Muscle layer of duodenum (tissue), 2 donors: ENCODE measurements around the gene SUGP2.
A peak's percentile ranks its signal among the peaks of the same experiment; 100 is the strongest.

Experiments used
- H3K27ac ChIP-seq: one replicate; pipeline ENCODE4 v1.7.0; 2013; ENCODE audit warnings: mild to moderate bottlenecking, low read length
- H3K27me3 ChIP-seq: one replicate; pipeline ENCODE4 v1.7.0; 2013; ENCODE audit warnings: low read depth, mild to moderate bottlenecking, control low read depth, low read length
- H3K36me3 ChIP-seq, 2 donors: one replicate each; pipeline ENCODE4 v1.7.0; 2013; ENCODE audit warnings: low read length in 2 of 2, control low read depth in 1 of 2, mild to moderate bottlenecking in 1 of 2; ENCODE audit not compliant: insufficient read depth in 2 of 2, control insufficient read depth in 1 of 2
- H3K4me1 ChIP-seq, 2 donors: one replicate each; pipeline ENCODE4 v1.7.0; 2013; ENCODE audit warnings: low read length in 2 of 2, mild to moderate bottlenecking in 2 of 2, control low read depth in 1 of 2, moderate library complexity in 1 of 2; ENCODE audit not compliant: insufficient read depth in 2 of 2, control insufficient read depth in 1 of 2
- H3K4me3 ChIP-seq, 2 donors: one replicate each; pipeline ENCODE4 v1.7.0; 2013; ENCODE audit warnings: low read length in 2 of 2, low read depth in 1 of 2, mild to moderate bottlenecking in 1 of 2
- H3K9me3 ChIP-seq, 2 donors: one replicate each; pipeline ENCODE4 v1.7.0; 2013; ENCODE audit warnings: low read length in 2 of 2, control low read depth in 1 of 2, mild to moderate bottlenecking in 1 of 2; ENCODE audit not compliant: control insufficient read depth in 1 of 2
- donor health status: healthy.

SUGP2 gene

DNA sequence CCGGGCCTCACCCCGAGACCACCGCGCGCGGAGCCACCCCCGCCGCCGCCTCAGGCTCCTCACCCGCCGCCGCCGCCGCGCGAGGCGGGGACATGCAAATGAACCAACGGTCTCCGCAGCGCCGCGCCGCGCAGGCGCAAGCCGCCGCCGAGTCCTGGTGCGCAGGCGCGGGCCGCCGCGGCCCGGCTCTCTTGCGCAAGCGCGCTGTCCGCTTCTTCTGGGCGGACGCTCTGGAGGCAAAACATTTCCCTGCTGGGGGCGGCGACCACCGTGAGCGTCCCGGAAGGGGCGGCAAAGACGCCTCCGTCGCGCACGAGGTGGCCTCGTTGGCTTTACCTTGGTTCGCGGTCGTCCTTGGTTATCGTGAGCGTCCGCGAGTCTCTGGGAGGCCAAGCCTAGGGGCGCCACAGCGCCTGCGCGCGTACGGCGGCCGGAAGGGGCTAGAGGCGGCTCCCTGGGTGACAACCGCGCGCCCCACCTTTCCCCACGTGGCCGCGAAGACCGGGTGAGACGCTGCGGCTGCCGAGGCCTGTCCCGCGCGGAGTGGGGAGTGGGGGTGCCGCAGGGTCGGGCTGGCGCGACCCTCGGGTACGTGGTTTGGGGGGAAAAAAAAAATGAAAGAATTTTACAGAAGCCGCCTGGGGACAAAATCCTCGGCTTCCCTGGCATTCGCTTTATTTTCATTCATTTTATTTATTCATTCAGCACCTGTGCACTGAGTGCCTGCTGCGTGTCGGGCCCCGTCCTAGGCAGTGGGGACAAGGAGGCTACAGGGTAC, at the start of gene SUGP2, which contains the start of gene ARMC6:
Gene SUGP2, minus strand, starts transcription at position 92 of the 778 bp plus-strand sequence. CDS start 2,446 bp downstream, outside the sequence.
Gene ARMC6, plus strand, starts transcription at position 178 of the 778 bp plus-strand sequence. CDS start 607 bp downstream, outside the sequence.
- Histone ChIP-seq H3K4me3 (peak within 1 kb of the TSS; percentile 83 to 91), H3K36me3 (peaks cover 2 to 12% of the 10 kb centered on the region in 2 donors), H3K27me3 (no peaks in the 10 kb centered on the region), H3K27ac (peak within 1 kb of the TSS; percentile 58), H3K4me1 (peaks cover 0 to 20% of the 10 kb centered on the region in 2 donors), H3K9me3 (no peaks in the 10 kb centered on the region)

DNA sequence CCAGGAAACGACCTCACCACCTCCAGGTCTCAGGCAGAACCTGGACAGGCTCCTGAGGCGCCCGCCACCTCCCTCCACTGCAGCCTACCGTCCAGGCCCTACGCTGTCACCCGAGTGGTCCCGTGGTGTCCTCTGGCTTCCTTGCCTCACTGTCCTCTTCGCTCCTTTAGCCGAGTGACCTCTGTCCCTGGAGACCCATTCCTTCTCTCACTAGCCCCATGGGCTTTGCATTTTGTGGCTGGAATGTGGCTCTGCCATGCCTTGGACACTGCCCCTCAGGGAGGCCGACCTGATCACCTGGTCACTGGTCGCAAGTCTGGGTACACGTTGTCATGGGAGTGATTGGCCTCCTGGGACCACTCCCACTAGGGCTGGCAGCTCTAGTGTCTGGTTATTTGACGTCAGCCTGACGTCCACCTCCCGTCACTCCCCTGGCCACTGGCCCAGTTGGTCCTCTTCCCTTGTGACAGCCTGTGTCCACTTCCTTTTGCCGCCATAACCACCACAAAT, 48.4 kb upstream of the SUGP2 start:
- Histone ChIP-seq H3K27ac (no peak overlapping the region), H3K9me3 (no peaks in the 10 kb centered on the region), H3K36me3 (no peaks in the 10 kb centered on the region), H3K4me1 (no peaks in the 10 kb centered on the region), H3K27me3 (no peaks in the 10 kb centered on the region), H3K4me3 (no peak overlapping the region)

DNA sequence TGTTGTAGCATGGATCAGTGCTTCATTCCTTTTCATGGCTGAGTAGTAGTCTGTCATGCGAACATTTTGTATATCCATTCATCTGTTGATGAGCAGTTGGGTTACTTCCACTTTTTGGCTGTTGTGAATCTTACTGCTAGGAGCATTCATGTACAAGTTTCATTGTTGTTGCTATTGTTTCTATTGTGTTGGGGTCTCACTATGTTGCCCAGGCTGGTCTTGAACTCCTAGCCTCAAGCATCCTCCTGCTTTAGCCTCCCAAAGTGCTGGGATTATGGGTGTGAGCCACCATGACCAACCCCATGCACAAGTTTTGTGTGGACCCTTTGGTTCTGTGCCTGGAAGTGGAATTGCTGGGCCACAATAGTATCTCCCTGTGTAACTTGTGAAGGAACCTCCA, 46.3 kb upstream of the SUGP2 start:
- Histone ChIP-seq H3K9me3 (no peaks in the 10 kb centered on the region), H3K36me3 (peaks cover 0 to 4% of the 10 kb centered on the region in 2 donors), H3K4me1 (no peaks in the 10 kb centered on the region), H3K4me3 (no peak overlapping the region), H3K27me3 (no peaks in the 10 kb centered on the region), H3K27ac (no peak overlapping the region)

DNA sequence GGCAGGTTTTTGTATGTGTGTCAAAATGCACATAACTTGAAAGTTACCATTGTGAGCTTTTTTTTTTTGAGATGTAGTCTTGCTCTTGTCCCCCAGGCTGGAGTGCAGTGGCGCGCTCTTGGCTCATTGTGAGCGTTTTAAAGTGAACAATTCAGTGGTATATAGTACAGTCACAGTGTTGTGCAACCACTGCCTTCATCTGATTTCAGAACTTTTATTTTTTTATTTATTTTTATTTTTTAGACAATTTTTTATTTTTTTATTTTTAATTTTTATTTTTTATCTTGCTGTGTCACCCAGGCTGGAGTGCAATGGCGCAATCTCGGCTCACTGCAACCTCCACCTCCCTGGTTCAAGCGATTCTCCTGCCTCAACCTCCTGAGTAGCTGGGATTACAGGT, 45.5 kb upstream of the SUGP2 start:
- no peaks in the 10 kb centered on the region for H3K9me3 ChIP-seq
- no peak overlapping the region for H3K27ac ChIP-seq
- H3K4me3 ChIP-seq: no peak overlapping the region

DNA sequence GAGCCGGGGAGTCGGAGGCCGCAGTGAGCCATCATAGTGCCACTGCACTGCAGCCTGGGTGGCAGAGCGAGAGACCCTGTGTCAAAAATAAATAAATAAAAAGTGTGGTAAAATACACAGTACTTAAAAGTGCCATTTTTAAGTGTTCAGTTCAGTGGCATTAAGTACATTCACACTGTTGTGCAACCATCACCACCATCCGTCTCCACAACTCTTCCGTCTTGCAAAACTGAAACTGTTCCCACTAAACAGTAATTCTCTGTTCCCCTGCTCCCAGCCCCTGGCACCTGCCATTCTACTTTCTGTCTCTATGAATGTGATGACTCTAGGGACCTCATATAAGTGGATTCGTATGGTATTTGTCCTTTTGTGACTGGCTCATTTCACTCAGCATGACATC, 43.8 kb upstream of the SUGP2 start:
- Histone ChIP-seq H3K27ac (no peak overlapping the region), H3K4me3 (no peak overlapping the region), H3K4me1 (no peaks in the 10 kb centered on the region)

More for the DNA sequence above, 45.5 kb upstream of the SUGP2 start:
- Histone ChIP-seq H3K36me3 (peaks cover 0 to 4% of the 10 kb centered on the region in 2 donors), H3K4me1 (no peaks in the 10 kb centered on the region), H3K27me3 (no peaks in the 10 kb centered on the region)

DNA sequence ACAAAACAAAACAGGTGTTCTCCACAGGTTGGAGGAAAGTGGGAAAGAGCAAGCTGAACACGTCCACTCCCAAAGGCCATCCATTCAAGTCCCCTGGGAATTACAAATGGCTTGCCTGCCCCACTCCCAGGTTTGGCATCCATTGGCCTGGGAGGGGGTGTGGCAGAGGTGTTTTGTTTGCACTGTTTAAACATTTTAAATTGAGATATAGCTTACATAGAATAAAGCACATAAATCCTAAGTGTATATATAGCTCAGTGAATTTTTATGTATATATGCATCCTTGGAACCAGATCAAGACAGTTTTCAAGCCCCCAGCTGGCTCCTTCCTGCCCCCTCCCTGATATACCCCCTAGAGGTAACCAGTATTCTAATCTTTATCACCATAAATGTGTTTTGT, 43.2 kb upstream of the SUGP2 start:
- Histone ChIP-seq H3K4me3 (no peak overlapping the region), H3K4me1 (no peaks in the 10 kb centered on the region), H3K27ac (no peak overlapping the region), H3K27me3 (no peaks in the 10 kb centered on the region), H3K36me3 (peaks cover 0 to 4% of the 10 kb centered on the region in 2 donors), H3K9me3 (no peaks in the 10 kb centered on the region)

More for the DNA sequence above, 43.8 kb upstream of the SUGP2 start:
- peaks cover 0 to 4% of the 10 kb centered on the region in 2 donors for H3K36me3 ChIP-seq
- no peaks in the 10 kb centered on the region for H3K9me3 ChIP-seq
- H3K27me3 ChIP-seq: no peaks in the 10 kb centered on the region

DNA sequence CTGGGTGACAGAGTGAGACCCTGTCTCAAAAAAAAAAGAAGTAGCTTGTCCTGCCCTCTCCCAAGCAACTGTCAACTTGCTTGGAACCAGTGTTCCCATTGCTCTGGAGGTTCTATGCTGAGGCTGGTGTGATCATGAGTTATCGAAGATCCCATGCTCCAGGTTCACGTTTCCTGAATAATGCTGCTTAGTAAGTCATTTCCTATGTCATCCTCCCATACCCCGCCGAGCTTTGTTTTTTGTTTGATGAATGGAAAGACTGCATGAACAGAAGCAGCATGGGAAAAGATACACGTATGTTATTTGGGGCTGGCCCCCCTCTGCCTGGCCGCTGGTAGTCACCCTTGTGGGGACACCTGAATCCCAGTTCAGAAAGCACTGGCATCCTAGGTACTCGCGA, 41.8 kb upstream of the SUGP2 start:
- Histone ChIP-seq H3K27me3 (no peaks in the 10 kb centered on the region), H3K27ac (no peak overlapping the region), H3K36me3 (peaks cover 0 to 4% of the 10 kb centered on the region in 2 donors), H3K9me3 (no peaks in the 10 kb centered on the region), H3K4me3 (no peak overlapping the region), H3K4me1 (no peaks in the 10 kb centered on the region)

DNA sequence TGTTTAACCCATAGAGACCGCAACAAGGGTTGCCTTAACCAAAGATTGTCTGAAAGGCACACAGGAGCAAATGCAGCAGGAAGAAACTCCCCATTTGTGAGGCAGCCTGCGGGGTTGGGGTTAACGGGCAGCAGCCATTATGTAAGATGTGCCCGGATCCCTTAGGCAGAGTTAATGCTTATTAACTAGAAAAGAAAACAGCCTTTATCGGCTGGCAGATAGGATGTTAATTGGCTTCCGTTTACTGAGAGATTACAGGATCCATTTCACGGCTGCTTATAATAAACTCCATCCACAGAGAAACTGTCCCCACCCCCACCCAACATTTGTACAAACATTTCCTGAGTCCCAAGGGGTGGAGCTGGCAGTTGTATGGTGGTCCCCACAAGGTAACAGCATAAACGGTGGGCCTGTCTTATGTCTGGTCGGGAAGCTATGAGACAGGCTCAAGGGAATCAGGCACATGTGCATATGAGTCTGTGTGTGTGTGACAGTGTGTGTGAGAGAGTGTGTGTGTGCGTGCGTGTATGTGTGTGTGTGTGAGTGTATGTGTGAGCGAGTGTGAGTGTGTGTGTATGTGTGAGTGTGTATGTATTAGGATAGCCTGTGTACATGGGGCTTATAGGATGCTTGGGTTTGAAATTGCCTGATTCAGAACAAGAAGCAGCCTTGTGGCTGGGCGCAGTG, 41.0 kb upstream of the SUGP2 start:
- Histone ChIP-seq H3K4me3 (no peak overlapping the region), H3K9me3 (no peaks in the 10 kb centered on the region), H3K27ac (no peak overlapping the region), H3K4me1 (no peaks in the 10 kb centered on the region), H3K27me3 (no peaks in the 10 kb centered on the region), H3K36me3 (peaks cover 0 to 4% of the 10 kb centered on the region in 2 donors)

DNA sequence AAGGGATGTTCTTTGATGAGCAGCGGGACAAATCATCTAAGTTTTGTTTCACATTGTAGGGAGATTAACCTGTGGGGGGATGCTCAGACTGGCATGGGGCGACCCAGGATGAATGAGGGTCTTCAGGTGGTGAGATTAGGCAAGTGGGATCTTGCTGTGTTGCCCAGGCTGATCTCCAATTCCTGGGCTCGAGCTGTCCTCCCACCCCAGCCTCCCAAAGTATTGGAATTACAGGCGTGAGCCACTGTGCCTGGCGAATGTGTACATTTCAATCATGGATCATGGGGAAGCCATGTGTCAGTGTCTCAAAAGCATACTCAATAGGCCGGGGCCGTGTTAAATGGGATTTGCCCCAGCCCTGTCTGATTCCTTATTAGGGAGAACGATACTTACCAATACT, 38.6 kb upstream of the SUGP2 start:
- Histone ChIP-seq H3K36me3 (peaks cover 0 to 4% of the 10 kb centered on the region in 2 donors), H3K27me3 (no peaks in the 10 kb centered on the region), H3K4me1 (peaks cover 0 to 5% of the 10 kb centered on the region in 2 donors), H3K4me3 (no peak overlapping the region), H3K27ac (no peak overlapping the region), H3K9me3 (no peaks in the 10 kb centered on the region)

DNA sequence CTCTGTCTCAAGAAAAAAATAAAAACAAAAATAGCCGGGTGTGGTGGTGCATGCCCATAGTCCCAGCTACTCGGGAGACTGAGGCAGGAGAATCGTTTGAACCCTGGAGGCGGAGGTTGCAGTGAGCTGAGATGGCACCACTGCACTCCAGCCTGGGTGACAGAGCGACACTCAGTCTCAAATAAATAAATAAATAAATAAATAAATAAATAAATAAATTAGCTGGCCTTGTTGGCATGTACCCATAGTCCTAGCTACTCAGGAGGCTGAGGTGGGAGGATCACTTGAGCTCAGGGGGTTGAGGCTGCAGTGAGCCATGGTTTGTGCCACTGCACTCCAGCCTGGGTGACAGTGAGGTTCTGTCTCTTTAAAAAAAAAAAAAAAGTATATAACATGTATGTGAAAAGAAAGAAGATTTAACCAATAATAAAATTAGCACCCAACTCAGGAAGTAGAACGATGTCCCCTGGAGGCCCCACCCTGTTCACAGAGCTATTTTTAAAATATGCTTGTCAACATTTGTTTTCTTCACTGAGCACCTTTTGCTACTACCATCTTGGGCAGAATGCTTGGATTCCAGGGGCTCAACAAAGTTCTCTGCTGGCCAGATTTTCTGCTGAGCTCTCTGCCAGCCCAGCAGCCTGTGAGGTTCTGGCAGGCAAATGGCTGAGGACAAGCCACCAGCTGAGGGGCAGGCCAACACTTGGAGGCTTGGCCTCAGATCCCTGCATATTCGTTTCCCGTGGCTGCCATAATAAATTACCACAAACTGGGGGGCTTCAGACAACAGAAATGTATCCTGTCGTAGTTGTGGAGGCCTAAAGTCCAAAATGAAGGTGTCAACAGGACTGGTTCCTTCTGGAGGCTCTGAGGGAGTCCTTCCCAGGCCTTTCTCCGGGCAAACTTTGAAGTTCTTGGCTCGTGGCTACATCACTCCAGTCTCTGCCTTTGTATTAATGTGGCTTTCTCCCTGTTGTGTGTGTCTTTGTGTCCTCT, 35.6 kb upstream of the SUGP2 start:
- no peak overlapping the region for H3K4me3 ChIP-seq
- no peaks in the 10 kb centered on the region for H3K9me3 ChIP-seq
- H3K27ac ChIP-seq: no peak overlapping the region
- H3K27me3 ChIP-seq: no peaks in the 10 kb centered on the region
- H3K36me3 ChIP-seq: no peaks in the 10 kb centered on the region
- H3K4me1 ChIP-seq: peaks cover 10 to 22% of the 10 kb centered on the region in 2 donors
